IPS-18a (cell line): ENCODE results near the gene SDR9C7.
"Not testable (repeated sequence)": the region's sequence is repeated elsewhere in the genome, so short reads cannot be mapped to it uniquely, and the experiment has no call there.

Experiments
- H3K27ac ChIP-seq: one replicate; pipeline ENCODE4 v1.5.1; 2013; ENCODE audit warnings: low read length
- H3K27me3 ChIP-seq: one replicate; pipeline ENCODE4 v1.6.1; 2013; ENCODE audit warnings: mild to moderate bottlenecking, low read length; ENCODE audit not compliant: control insufficient read depth, insufficient read depth
- H3K36me3 ChIP-seq: one replicate; pipeline ENCODE4 v1.6.1; 2013; ENCODE audit warnings: low read depth, low read length; ENCODE audit not compliant: control insufficient read depth
- H3K4me1 ChIP-seq: one replicate; pipeline ENCODE4 v1.6.1; 2013; ENCODE audit warnings: low read depth, low read length; ENCODE audit not compliant: control insufficient read depth
- H3K4me3 ChIP-seq: one replicate; pipeline ENCODE4 v1.5.1; 2013; ENCODE audit warnings: low read length
- H3K9ac ChIP-seq: one replicate; pipeline ENCODE4 v1.6.1; 2013; ENCODE audit warnings: mild to moderate bottlenecking, low read length, moderate library complexity
- H3K9me3 ChIP-seq: one replicate; pipeline ENCODE4 v1.6.1; 2013; ENCODE audit warnings: low read depth, low read length; ENCODE audit not compliant: control insufficient read depth

SDR9C7 gene

DNA sequence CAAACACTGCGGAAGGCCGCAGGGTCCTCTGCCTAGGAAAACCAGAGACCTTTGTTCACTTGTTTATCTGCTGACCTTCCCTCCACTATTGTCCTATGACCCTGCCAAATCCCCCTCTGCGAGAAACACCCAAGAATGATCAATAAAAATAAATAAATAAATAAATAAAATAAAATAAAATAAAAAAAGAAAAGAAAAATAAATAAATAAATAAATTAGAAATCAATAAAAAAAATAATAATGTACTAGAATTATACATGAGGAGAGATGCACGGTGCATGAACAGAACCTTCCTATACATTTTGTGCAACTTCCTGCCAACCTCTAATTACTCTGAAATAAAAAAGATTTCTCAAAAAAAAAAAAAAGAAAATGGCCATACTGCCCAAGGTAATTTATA, 30.9 kb upstream of the SDR9C7 start:
- not testable (repeated sequence) for H3K36me3 ChIP-seq, H3K9ac ChIP-seq, H3K4me3 ChIP-seq, H3K9me3 ChIP-seq, H3K4me1 ChIP-seq, H3K27me3 ChIP-seq, H3K27ac ChIP-seq

DNA sequence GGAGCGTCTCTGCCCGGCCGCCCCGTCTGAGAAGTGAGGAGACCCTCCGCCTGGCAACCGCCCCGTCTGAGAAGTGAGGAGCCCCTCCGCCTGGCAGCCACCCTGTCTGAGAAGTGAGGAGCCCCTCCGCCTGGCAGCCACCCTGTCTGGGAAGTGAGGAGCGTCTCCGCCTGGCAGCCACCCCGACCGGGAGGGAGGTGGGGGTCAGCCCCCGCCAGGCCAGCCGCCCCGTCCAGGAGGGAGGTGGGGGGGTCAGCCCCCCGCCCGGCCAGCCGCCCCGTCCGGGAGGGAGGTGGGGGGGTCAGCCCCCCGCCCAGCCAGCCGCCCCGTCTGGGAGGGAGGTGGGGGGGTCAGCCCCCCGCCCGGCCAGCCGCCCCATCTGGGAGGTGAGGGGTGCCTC, 29.3 kb upstream of the SDR9C7 start:
- not testable (repeated sequence) for H3K4me1 ChIP-seq, H3K27ac ChIP-seq, H3K9ac ChIP-seq, H3K9me3 ChIP-seq, H3K27me3 ChIP-seq, H3K4me3 ChIP-seq, H3K36me3 ChIP-seq

DNA sequence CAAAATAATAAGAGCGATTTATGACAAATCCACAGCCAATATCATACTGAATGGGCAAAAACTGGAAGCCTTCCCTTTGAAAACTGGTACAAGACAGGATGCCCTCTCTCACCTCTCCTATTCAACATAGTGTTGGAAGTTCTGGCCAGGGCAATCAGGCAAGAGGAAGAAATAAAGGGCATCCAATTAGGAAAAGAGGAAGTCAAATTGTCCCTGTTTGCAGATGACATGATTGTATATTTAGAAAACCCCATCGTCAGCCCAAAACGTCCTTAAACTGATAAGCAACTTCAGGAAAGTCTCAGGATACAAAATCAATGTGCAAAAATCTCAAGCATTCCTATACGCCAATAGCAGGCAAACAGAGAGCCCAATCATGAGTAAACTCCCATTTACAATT, 28.0 kb upstream of the SDR9C7 start:
- not testable (repeated sequence) for H3K27me3 ChIP-seq

DNA sequence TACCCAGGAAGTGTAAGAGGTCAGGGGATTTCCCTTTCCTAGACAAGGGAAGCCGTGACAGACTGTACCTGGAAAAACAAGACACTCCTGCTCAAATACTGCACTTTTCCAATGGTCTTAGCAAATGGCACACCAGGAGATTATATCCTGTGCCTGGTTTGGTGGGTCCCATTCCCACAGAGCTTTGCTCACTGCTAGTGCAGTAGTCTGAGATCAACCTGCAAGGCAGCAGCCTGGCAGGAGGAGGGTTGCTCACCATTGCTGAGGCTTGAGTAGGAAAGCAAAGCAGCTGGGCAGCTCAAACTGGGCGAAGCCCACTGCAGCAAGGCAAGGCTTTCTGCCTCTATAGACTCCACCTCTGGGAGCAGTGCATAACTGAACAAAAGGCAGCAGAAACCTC, 24.2 kb upstream of the SDR9C7 start:
- no peak overlapping the region for H3K4me3 ChIP-seq
- H3K9ac ChIP-seq, result no peak overlapping the region
- no peak overlapping the region for H3K27ac ChIP-seq
- no peaks in the 10 kb centered on the region for H3K27me3 ChIP-seq
- H3K36me3 ChIP-seq, result no peaks in the 10 kb centered on the region
- peaks cover 5% of the 10 kb centered on the region for H3K9me3 ChIP-seq
- H3K4me1 ChIP-seq, result no peaks in the 10 kb centered on the region

More for the DNA sequence above, 28.0 kb upstream of the SDR9C7 start:
- not testable (repeated sequence) for H3K4me3 ChIP-seq, H3K9ac ChIP-seq, H3K36me3 ChIP-seq, H3K9me3 ChIP-seq, H3K27ac ChIP-seq, H3K4me1 ChIP-seq

DNA sequence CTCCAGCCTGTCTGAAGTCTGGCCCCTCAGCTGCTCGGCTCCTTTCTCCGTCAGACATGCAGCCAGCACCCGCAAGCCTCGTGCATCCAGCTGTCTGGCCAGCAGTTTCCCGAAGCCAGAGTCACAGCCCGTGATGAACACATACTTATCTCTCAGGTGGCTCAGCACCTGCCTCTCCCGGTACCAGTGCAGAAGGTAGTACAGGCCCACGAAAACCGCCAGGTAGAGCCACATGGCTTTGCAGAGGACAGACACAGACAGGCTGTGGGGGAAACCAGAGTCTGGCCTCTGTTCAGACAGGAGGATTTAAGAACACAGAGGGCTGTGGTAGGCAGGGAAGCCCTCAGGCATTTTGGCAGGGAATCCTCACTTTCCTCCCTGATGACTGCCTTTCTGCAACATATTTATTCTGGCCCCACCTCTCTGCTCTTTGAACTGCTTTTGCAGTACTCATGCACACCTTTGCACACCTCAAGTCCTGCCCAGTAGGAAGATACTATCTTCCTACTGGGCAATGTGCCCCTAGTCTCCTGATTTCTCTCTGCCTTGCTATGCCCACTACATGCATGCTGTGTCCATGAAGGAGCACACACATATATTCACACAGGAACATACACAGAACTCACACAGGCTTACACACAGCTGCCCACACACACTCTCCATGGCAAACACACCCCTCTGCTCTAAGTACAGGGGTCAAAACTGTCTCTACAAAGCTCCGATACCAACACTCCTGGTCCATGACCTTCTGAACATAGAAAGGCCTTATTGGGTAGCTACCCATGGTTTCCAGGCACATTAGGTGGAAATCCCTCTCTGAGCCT, 23.2 kb upstream of the SDR9C7 start, which contains the start of gene RDH16:
Gene RDH16 (minus strand): TSS at position 380 of the 824 bp plus-strand sequence. CDS start 146 bp downstream, at position 234.
- Histone ChIP-seq H3K9me3 (peaks cover 5% of the 10 kb centered on the region), H3K36me3 (no peaks in the 10 kb centered on the region), H3K4me3 (no peak within 1 kb of the TSS), H3K27ac (no peak within 1 kb of the TSS), H3K27me3 (no peaks in the 10 kb centered on the region), H3K4me1 (no peaks in the 10 kb centered on the region), H3K9ac (no peak within 1 kb of the TSS)

DNA sequence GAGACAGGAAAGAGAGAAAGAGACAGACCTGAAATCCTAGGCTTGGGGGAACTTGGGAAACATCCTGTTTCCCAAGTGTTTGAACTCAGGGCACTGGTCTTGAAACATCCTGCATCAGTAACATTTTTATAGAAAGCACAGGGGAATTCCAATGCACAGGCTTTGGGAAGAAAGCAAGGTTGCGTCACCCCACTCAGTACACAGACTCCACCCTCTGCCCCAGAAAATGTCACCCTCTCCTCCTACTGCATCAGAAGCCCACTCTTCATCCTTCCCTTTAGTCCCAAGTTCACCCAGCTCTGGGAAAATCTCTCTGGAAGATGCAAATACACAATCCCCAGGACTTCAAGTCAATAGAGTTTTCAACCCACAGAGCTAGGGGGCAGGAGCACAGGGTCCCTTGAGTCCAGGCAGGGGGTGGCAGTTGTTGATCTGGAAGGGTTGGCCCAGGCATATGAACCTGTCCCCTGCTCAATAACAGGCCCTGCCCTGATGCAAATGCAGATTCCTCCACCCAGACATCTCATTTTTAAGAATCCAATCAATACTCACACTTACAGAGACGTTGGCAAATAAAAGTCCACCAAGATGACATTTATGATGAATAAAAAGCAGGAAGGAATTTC, 21.5 kb upstream of the SDR9C7 start:
- Histone ChIP-seq H3K27ac (no peak overlapping the region), H3K4me1 (no peaks in the 10 kb centered on the region), H3K36me3 (no peaks in the 10 kb centered on the region), H3K9me3 (peaks cover 5% of the 10 kb centered on the region), H3K4me3 (no peak overlapping the region), H3K27me3 (no peaks in the 10 kb centered on the region), H3K9ac (no peak overlapping the region)

DNA sequence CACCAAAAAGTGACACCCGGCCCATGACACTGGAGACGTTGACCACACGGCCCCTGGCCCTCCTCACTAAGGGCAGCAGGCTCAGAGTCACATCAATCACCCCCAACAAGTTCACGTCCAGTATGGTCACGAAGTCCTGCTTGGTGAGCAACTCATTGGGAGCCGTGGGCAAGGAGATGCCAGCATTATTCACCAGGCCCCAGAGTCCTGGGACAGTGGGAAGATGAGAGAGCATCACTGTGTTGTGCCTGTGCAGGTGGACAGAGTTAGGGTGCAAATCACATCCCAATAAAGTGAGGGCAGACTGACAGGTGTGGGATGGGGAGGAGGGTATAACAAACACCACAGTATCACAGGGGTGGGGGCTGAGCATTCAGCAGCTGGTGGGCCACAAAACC, 20.7 kb upstream of the SDR9C7 start:
- Histone ChIP-seq H3K9ac (no peak overlapping the region), H3K4me1 (no peaks in the 10 kb centered on the region), H3K9me3 (peaks cover 5% of the 10 kb centered on the region), H3K27ac (no peak overlapping the region), H3K4me3 (no peak overlapping the region), H3K27me3 (no peaks in the 10 kb centered on the region), H3K36me3 (no peaks in the 10 kb centered on the region)

DNA sequence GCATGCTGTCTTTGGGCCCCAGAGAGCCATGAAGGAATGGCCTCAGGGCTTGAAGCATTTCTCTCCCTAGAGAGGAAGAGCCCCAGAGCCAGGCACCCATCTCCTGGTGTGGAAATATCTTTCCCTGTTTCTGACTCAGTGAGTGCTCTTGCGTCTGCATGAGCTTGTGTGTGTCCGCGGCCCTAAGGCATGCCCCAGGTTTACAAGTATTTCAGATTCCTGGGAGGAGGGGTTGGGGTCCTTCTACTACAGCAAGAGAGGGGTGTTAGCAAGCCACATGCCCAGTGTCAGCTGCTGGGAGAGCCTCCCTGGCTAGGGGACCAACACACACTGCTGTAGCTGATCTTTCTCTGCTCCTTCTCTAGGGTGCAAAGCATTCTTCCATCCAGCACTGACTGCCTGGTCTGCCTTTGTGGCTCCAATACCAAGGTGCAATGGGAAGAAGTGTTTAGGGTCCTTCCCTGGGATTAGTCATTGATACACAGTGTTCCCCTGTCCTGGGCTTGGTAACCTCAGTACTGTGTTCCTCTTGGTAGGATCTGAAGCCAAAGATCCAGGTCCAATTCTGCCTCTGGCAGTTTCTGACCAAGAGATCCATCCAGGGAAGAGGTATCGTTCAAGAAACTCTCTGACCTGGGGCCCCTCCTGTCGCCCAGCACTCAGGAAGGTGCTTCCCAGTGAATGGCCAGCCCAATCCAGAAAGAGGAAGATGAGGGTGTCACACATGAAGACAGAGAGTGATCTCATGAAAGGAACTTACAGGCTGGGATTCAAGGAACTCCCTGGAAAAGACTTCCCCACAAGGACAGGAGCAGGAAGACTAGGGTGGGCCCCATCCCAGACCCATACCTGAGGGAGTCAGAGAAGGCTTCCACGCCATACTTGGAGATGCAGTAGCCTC, 20.1 kb upstream of the SDR9C7 start:
- H3K36me3 ChIP-seq, result no peaks in the 10 kb centered on the region
- no peak overlapping the region for H3K4me3 ChIP-seq
- H3K9ac ChIP-seq, result no peak overlapping the region
- H3K4me1 ChIP-seq, result no peaks in the 10 kb centered on the region
- H3K9me3 ChIP-seq, result peaks cover 5% of the 10 kb centered on the region
- no peak overlapping the region for H3K27ac ChIP-seq
- H3K27me3 ChIP-seq, result no peaks in the 10 kb centered on the region

DNA sequence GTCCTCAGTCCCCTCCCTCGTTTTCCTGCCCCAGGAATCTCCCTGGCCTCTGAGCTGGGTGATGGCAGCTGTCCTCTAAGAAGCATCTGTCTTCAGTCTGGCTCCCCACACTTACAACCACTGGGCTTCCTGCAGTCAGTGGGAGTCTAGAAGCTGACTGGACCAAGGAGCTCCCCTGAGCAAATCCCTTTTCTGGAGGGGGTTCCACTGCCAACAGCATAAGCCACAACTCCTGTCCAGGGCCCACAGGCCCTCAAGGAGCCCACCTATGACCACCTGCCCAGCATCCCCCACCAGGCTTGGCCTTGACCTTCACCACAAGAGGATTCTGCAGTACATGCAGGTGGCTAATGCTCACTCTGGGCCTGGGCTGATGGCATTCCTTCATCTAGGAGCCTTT, 19.1 kb upstream of the SDR9C7 start:
- H3K27ac ChIP-seq, result no peak overlapping the region
- H3K27me3 ChIP-seq, result no peaks in the 10 kb centered on the region
- no peaks in the 10 kb centered on the region for H3K4me1 ChIP-seq
- no peaks in the 10 kb centered on the region for H3K36me3 ChIP-seq
- H3K4me3 ChIP-seq, result no peak overlapping the region
- H3K9ac ChIP-seq, result no peak overlapping the region
- peaks cover 3% of the 10 kb centered on the region for H3K9me3 ChIP-seq

DNA sequence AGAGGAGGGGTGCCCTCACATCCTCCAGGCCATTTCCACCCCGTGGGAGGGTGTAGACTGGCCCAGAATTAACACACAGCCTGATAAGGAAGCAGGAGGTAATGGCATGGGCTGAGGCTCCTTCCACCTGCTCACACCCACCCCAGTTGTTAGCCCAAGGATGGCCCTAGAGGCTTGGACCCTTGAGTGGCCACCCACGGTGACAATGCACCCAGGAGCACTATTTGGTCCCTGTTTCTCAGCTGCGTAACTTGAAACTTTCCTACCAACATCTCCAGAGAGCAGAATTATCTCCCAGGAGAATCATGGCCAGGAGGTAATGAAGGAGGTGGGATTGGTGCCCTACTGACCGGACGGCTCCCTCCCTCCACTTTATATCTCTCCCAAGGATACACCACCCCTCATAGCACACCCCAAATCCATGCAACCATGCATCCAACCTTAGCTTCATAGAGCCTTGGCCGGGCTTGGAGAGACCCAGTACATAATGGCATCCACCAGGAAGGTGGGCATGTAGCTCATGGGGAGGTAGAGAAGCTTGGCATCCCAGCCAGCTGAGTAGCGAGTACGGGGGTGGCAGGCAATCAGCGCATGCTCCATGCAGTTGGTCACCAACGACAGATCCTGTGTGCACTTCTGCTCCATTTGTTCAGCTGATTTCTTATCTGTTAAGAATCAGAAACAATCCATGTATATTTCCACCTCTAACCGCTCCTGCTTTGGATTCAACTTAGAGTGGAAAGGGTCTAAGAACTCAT, 17.6 kb upstream of the SDR9C7 start:
- no peak overlapping the region for H3K4me3 ChIP-seq
- no peak overlapping the region for H3K27ac ChIP-seq
- H3K9me3 ChIP-seq, result no peaks in the 10 kb centered on the region
- no peaks in the 10 kb centered on the region for H3K36me3 ChIP-seq
- no peaks in the 10 kb centered on the region for H3K27me3 ChIP-seq
- no peaks in the 10 kb centered on the region for H3K4me1 ChIP-seq
- H3K9ac ChIP-seq, result no peak overlapping the region

DNA sequence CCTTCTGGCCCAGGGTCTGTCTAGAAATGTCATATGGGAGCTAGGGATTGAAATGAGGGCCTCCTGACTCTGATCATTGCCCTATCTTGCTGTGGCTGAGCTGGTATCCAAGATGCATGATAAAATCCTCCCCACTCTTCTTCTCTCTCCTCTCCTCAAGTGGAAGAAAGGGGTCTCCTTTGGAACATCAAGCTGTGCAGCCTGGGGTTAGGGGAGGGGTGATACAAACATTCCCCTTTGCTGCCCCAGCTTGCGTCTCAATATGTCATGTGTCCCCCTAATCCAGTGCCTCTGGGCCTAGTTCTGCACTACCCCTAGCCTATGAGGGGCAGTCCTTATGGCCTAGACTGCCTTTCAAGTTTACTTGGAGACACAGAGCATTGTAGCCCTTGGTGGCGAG, 14.7 kb upstream of the SDR9C7 start:
- Histone ChIP-seq H3K9me3 (no peaks in the 10 kb centered on the region), H3K9ac (no peak overlapping the region)

More for the DNA sequence above, 14.7 kb upstream of the SDR9C7 start:
- Histone ChIP-seq H3K27me3 (no peaks in the 10 kb centered on the region), H3K4me1 (no peaks in the 10 kb centered on the region), H3K27ac (no peak overlapping the region), H3K36me3 (no peaks in the 10 kb centered on the region), H3K4me3 (no peak overlapping the region)
